Caco-2 (cell line): ENCODE data around the gene RPS6KA6. TPM values are rescaled to one million over a fixed set of nuclear protein-coding genes. Genes with fewer than 3 reads are reported as not detected.

Source experiments
- BruUV-seq: library from RNA; stranded (reverse); fragments of 400-500 nt; replicated peaks from 2 replicates; lab custom pipeline; 2021; lab: Mats Ljungman, UMichigan
- CTCF ChIA-PET: fragments of 300-600 bp; sonication (Branson Sonifier 250); formaldehyde crosslinking; loops from one replicate; lab custom pipeline; 2022; ENCODE audit warnings: antibody characterized with exemption; lab: Charles Lee
- POLR2A ChIA-PET: fragments of 300-600 bp; sonication (Branson Sonifier 250); formaldehyde crosslinking; loops from one replicate; lab custom pipeline; 2022; ENCODE audit warnings: antibody characterized with exemption; lab: Charles Lee
- DNase-seq, 2 experiments: peaks; one replicate each; pipeline versions ENCODE4 v3.0.0 to v3.0.0-alpha.2; 2020 to 2022
- H3K27me3 ChIP-seq: replicated peaks from 2 replicates; pipeline ENCODE4 v1.6.0; 2011; ENCODE audit warnings: low read length; ENCODE audit not compliant: control insufficient read depth, insufficient read depth
- H3K36me3 ChIP-seq: 2 replicates; pipeline ENCODE4 v1.5.1; 2011; ENCODE audit warnings: low read length; ENCODE audit not compliant: control insufficient read depth, insufficient read depth
- H3K4me1 ChIP-seq: fragments of 250-450 bp; sonication (Bioruptor Pico); 2 replicates; pipeline ENCODE4 v1.5.1; 2020; ENCODE audit warnings: mild to moderate bottlenecking
- H3K4me3 ChIP-seq: 2 replicates; pipeline ENCODE4 v1.5.1; 2011; ENCODE audit warnings: low read depth, mild to moderate bottlenecking, control low read depth, low read length
- H3K9me3 ChIP-seq: fragments of 250-450 bp; sonication (Bioruptor Pico); 2 replicates; pipeline ENCODE4 v1.5.1; 2020; ENCODE audit warnings: mild to moderate bottlenecking, moderate library complexity
- H3K27ac Mint-ChIP-seq: one replicate; pipeline ENCODE4 v1.8.0; 2022; ENCODE audit warnings: mixed read lengths; ENCODE audit not compliant: unreplicated experiment
- H3K27me3 Mint-ChIP-seq: one replicate; pipeline ENCODE4 v1.8.0; 2022; ENCODE audit warnings: mixed read lengths; ENCODE audit not compliant: insufficient read depth, unreplicated experiment
- H3K36me3 Mint-ChIP-seq: one replicate; pipeline ENCODE4 v1.8.0; 2022; ENCODE audit warnings: mild to moderate bottlenecking, mixed read lengths; ENCODE audit not compliant: insufficient read depth, unreplicated experiment
- H3K4me1 Mint-ChIP-seq: one replicate; pipeline ENCODE4 v1.8.0; 2022; ENCODE audit warnings: low read depth, mixed read lengths; ENCODE audit not compliant: unreplicated experiment
- H3K4me3 Mint-ChIP-seq: one replicate; pipeline ENCODE4 v1.8.0; 2022; ENCODE audit warnings: mild to moderate bottlenecking, moderate library complexity, mixed read lengths; ENCODE audit not compliant: unreplicated experiment
- H3K9me3 Mint-ChIP-seq: one replicate; pipeline ENCODE4 v1.8.0; 2022; ENCODE audit warnings: mixed read lengths; ENCODE audit not compliant: unreplicated experiment
- intact Hi-C: fragments of 100-400 bp; cut with micrococcal nuclease; formaldehyde crosslinking; loops from one replicate; pipeline ENCODE4 v1.10.0; 2022; ENCODE audit not compliant: unreplicated experiment
- total RNA-seq: library from RNA; stranded (reverse); gene quantifications from 2 replicates; pipeline ENCODE4 v1.2.3, GENCODE V29; 2022
- TF ChIP-seq, protein P1 (sequence below), 2 experiments: fragments of 200-600 bp in 1 of 2; IDR thresholded peaks; 1 replicate in 1 of 2; 2 replicates in 1 of 2; pipeline versions ENCODE4 v1.5.1 to v1.8.0; 2011 to 2022; ENCODE audit warnings: antibody characterized with exemption in 1 of 2, control low read depth in 1 of 2, inconsistent platforms in 1 of 2, low read depth in 1 of 2, low read length in 1 of 2, mild to moderate bottlenecking in 1 of 2, moderate library complexity in 1 of 2; ENCODE audit not compliant: insufficient read depth in 1 of 2, severe bottlenecking in 1 of 2, unreplicated experiment in 1 of 2

The RPS6KA6 gene
- total RNA-seq, 1 experiment from 2014 or later: 9.2 TPM

DNA sequence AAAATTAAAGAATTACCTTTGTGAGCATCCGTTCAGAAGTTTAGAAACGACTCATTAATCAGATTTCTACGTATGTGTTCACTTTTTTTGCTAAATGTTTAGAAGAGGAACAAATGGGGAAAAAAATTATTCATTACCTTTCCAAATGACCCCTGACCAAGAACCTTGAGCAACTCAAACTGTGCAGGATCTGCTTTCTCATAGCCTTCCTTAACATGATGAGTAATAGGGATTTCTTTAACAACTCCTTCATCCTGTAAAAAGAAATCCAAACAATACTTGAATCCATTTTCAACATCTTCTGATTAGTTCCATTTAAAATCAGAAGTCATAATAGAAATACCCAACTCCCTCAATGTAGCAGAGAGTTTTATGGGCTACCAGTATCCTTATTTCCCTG is 32.1 kb downstream of the RPS6KA6 start:
- no peaks in the 10 kb centered on the region for H3K27me3 ChIP-seq
- no TSS peak for BruUV-seq
- Mint-ChIP-seq H3K4me3 (no peak overlapping the region), H3K36me3 (no peaks in the 10 kb centered on the region), H3K27me3 (no peaks in the 10 kb centered on the region), H3K9me3 (no peaks in the 10 kb centered on the region), H3K27ac (no peak overlapping the region), H3K4me1 (no peaks in the 10 kb centered on the region)
- no peaks in the 10 kb centered on the region for H3K4me1 ChIP-seq
- H3K36me3 ChIP-seq: no peaks in the 10 kb centered on the region
- no peak for DNase-seq
- no peaks in the 10 kb centered on the region for H3K9me3 ChIP-seq
- no peak overlapping the region for H3K4me3 ChIP-seq
- TF ChIP-seq, protein P1, sequence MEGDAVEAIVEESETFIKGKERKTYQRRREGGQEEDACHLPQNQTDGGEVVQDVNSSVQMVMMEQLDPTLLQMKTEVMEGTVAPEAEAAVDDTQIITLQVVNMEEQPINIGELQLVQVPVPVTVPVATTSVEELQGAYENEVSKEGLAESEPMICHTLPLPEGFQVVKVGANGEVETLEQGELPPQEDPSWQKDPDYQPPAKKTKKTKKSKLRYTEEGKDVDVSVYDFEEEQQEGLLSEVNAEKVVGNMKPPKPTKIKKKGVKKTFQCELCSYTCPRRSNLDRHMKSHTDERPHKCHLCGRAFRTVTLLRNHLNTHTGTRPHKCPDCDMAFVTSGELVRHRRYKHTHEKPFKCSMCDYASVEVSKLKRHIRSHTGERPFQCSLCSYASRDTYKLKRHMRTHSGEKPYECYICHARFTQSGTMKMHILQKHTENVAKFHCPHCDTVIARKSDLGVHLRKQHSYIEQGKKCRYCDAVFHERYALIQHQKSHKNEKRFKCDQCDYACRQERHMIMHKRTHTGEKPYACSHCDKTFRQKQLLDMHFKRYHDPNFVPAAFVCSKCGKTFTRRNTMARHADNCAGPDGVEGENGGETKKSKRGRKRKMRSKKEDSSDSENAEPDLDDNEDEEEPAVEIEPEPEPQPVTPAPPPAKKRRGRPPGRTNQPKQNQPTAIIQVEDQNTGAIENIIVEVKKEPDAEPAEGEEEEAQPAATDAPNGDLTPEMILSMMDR (IDR thresholded peaks at IDR 0.05; ENCODE audit: insufficient read depth in 1 of 2, low read depth in 1 of 2, low read length in 1 of 2, severe bottlenecking in 1 of 2, unreplicated experiment in 1 of 2): no peak
- POLR2A ChIA-PET: no interaction called here
- intact Hi-C loops: no loop called here
- CTCF ChIA-PET: no interaction called here

DNA sequence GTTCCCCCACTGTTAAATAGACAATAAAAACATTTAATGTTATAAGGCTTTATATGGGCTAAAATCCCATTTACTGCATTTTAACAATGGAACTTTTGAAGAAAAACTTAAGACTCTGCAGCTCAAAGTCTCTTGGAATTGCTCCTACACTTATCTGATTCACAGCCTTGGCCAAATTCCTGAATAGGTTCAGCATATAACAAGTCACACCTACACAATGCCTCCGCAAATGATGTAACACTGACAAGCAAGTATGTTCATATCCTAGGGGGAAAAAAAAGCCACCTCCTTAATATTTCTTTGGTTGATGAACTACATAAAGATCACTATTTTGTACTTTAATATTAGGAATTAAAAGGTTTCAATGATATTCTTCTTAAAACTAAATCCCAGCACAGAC is 34.5 kb downstream of the RPS6KA6 start:
- H3K4me3 ChIP-seq: no peak overlapping the region
- H3K9me3 ChIP-seq: no peaks in the 10 kb centered on the region
- POLR2A ChIA-PET: no interaction called here
- intact Hi-C loops: no loop called here
- no peaks in the 10 kb centered on the region for H3K4me1 ChIP-seq
- TF ChIP-seq, protein P1 (IDR thresholded peaks at IDR 0.05; ENCODE audit: insufficient read depth in 1 of 2, low read depth in 1 of 2, low read length in 1 of 2, severe bottlenecking in 1 of 2, unreplicated experiment in 1 of 2): no peak
- CTCF ChIA-PET: no interaction called here
- Mint-ChIP-seq H3K4me3 (no peak overlapping the region), H3K27ac (no peak overlapping the region), H3K4me1 (no peaks in the 10 kb centered on the region), H3K27me3 (no peaks in the 10 kb centered on the region), H3K9me3 (no peaks in the 10 kb centered on the region), H3K36me3 (no peaks in the 10 kb centered on the region)
- no peak for DNase-seq
- no peaks in the 10 kb centered on the region for H3K27me3 ChIP-seq
- BruUV-seq: no TSS peak
- no peaks in the 10 kb centered on the region for H3K36me3 ChIP-seq

DNA sequence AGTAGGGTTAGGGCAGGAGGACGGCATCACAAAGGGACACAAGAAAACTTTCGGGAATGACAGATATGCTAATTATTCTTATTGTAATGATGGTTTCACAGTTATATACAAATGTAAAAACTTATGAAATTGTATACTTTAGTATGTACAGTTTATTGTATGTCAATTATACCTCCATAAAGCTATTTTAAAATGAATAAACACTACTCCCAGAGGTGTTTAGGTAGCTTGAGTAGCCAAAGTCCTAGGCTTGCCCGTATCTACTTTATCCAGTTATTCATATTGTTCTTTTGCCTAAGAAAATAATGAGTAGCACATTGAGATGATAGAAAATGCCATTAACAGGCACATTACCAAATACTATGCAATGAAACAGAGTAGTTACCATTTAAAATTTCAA is 43.0 kb downstream of the RPS6KA6 start:
- Histone ChIP-seq H3K4me3 (no peak overlapping the region), H3K9me3 (no peaks in the 10 kb centered on the region), H3K27me3 (no peaks in the 10 kb centered on the region), H3K36me3 (no peaks in the 10 kb centered on the region), H3K4me1 (no peaks in the 10 kb centered on the region)
- Mint-ChIP-seq H3K4me1 (no peaks in the 10 kb centered on the region), H3K36me3 (no peaks in the 10 kb centered on the region), H3K27me3 (no peaks in the 10 kb centered on the region), H3K9me3 (no peaks in the 10 kb centered on the region), H3K4me3 (no peak overlapping the region), H3K27ac (no peak overlapping the region)
- BruUV-seq: no TSS peak
- TF ChIP-seq, protein P1 (IDR thresholded peaks at IDR 0.05; ENCODE audit: insufficient read depth in 1 of 2, low read depth in 1 of 2, low read length in 1 of 2, severe bottlenecking in 1 of 2, unreplicated experiment in 1 of 2): no peak
- intact Hi-C loops: no loop called here
- no peak for DNase-seq
- POLR2A ChIA-PET: no interaction called here
- CTCF ChIA-PET: no interaction called here
